ENCODE data around the gene VIPR1. TPM values are rescaled to one million over a fixed set of nuclear protein-coding genes. Genes with fewer than 3 reads are reported as not detected.

Gene VIPR1
- total RNA-seq, 1 experiment from 2014 or later: 0.41 TPM

GRCh38 chr3:42530073-42530472 lies 27.6 kb downstream of the VIPR1 start:
- ChIA-PET CTCF (no interaction called here), POLR2A (no interaction called here)
- TF ChIP-seq TCF7L2 (IDR thresholded peaks at IDR 0.05; ENCODE audit: low read depth, low read length): no peak
- TF ChIP-seq POLR2AphosphoS5 (IDR thresholded peaks at IDR 0.05; ENCODE audit: low read depth, low read length): no peak
- TF ChIP-seq REST (IDR thresholded peaks at IDR 0.05; ENCODE audit: insufficient read depth in 1 of 2, low read depth in 2 of 2, low read length in 1 of 2): no peak
- TF ChIP-seq CTCF (IDR thresholded peaks at IDR 0.05): no peak
- TF ChIP-seq SIN3A (IDR thresholded peaks at IDR 0.05; ENCODE audit: borderline replicate concordance, insufficient read depth, low read depth, low read length): no peak
- DNase-seq (ENCODE audit: low read depth, low spot score) (no peak), ATAC-seq (no peak)
- intact Hi-C loops (cut with micrococcal nuclease; ENCODE audit: unreplicated experiment): no loop called here
- in situ Hi-C loops (cut with HindIII; ENCODE audit: low pct_unique_long_range_greater_than_20kb, low sequenced_read_pairs): no loop called here
- Histone ChIP-seq H3K27ac (ENCODE audit: low read length) (no peak overlapping the region), H3K4me3 (ENCODE audit: low read depth in 2 of 2, low read length in 2 of 2) (no peak overlapping the region), H3K27me3 (ENCODE audit: control insufficient read depth, insufficient read depth, low read length) (no peaks in the 10 kb centered on the region), H3K36me3 (ENCODE audit: control insufficient read depth, insufficient read depth, low read length) (no peaks in the 10 kb centered on the region), H3K9me3 (ENCODE audit: control insufficient read depth, insufficient read depth, low read depth, low read length) (no peaks in the 10 kb centered on the region), H3K4me1 (ENCODE audit: control insufficient read depth, insufficient read depth, low read length) (no peaks in the 10 kb centered on the region)
- BruUV-seq (replicated peaks): no TSS peak

- intact Hi-C loops (cut with micrococcal nuclease; ENCODE audit: unreplicated experiment): no loop called here
- ATAC-seq (no peak), DNase-seq (ENCODE audit: low read depth, low spot score) (no peak)
- H3K27ac ChIP-seq (ENCODE audit: low read length): no peak overlapping the region
- H3K4me3 ChIP-seq (ENCODE audit: low read depth in 2 of 2, low read length in 2 of 2): no peak overlapping the region
- H3K4me1 ChIP-seq (ENCODE audit: control insufficient read depth, insufficient read depth, low read length): no peaks in the 10 kb centered on the region
- ChIA-PET POLR2A (no interaction called here), CTCF (no interaction called here)
- H3K27me3 ChIP-seq (ENCODE audit: control insufficient read depth, insufficient read depth, low read length): no peaks in the 10 kb centered on the region
- no TSS peak for BruUV-seq (replicated peaks)
- H3K36me3 ChIP-seq (ENCODE audit: control insufficient read depth, insufficient read depth, low read length): no peaks in the 10 kb centered on the region
- no peak for TF ChIP-seq SIN3A (IDR thresholded peaks at IDR 0.05; ENCODE audit: borderline replicate concordance, insufficient read depth, low read depth, low read length)
- TF ChIP-seq POLR2AphosphoS5 (IDR thresholded peaks at IDR 0.05; ENCODE audit: low read depth, low read length): no peak
- TF ChIP-seq TCF7L2 (IDR thresholded peaks at IDR 0.05; ENCODE audit: low read depth, low read length): no peak
- TF ChIP-seq REST (IDR thresholded peaks at IDR 0.05; ENCODE audit: insufficient read depth in 1 of 2, low read depth in 2 of 2, low read length in 1 of 2): no peak
- no peaks in the 10 kb centered on the region for H3K9me3 ChIP-seq (ENCODE audit: control insufficient read depth, insufficient read depth, low read depth, low read length)
- in situ Hi-C loops (cut with HindIII; ENCODE audit: low pct_unique_long_range_greater_than_20kb, low sequenced_read_pairs): no loop called here
Measured at GRCh38 chr3:42531470-42531869, 29.0 kb downstream of the VIPR1 start.

All from Panc1 (cell line).